Measurements from ENCODE around the gene TRPM8. TPM values are rescaled to one million over a fixed set of nuclear protein-coding genes. Genes with fewer than 3 reads are reported as not detected.
A peak's percentile ranks its signal among the peaks of the same experiment; 100 is the strongest.

Gene TRPM8
- total RNA-seq, 1 experiment from 2014 or later: 3.9 TPM

DNA sequence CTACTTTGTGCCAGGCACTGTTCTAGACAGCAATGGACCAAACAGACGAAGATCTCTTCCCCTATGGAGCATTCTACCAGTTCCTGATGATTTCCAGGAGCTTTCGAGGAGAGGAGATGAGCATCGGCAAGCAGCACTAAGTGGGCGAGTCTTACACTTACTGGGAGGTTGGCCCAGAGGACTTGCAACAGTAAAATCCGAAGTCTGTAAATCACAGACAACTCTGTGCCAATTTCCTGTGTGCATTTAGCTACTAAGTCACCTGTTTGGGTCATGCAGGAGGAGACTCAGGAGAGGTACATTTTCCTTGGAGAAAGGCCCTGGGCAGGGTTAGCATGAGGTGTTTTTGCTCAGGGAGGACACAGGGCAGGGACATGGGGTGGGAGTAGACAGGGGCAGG is 58.9 kb downstream of the TRPM8 start:
- DNase-seq (ENCODE audit: low read depth, low spot score): no peak
- ChIA-PET POLR2A (interaction anchor here (0.6 kb wide), 1 partner anchor 115 kb away, joined by 3 read pairs; no protein-coding TSS in a partner anchor), CTCF (interaction anchor here (0.6 to 1.5 kb wide), 4 partner anchors 118 to 445 kb away, joined by 3 to 5 read pairs (median 4); no protein-coding TSS in a partner anchor)
- BruUV-seq (replicated peaks): no TSS peak
- Histone ChIP-seq H3K27ac (ENCODE audit: low read length) (peak overlapping the region; percentile 97), H3K9me3 (ENCODE audit: control insufficient read depth, insufficient read depth, low read depth, low read length) (peaks cover 11% of the 10 kb centered on the region; the same call in 1 of the 2 replicates), H3K27me3 (ENCODE audit: control insufficient read depth, insufficient read depth, low read length) (no peaks in the 10 kb centered on the region), H3K36me3 (ENCODE audit: control insufficient read depth, insufficient read depth, low read length) (no peaks in the 10 kb centered on the region), H3K4me1 (ENCODE audit: control insufficient read depth, insufficient read depth, low read length) (peaks cover 54% of the 10 kb centered on the region), H3K4me3 (ENCODE audit: low read depth in 2 of 2, low read length in 2 of 2) (no peak overlapping the region)
- ATAC-seq: no peak
- TF ChIP-seq POLR2AphosphoS5 (IDR thresholded peaks at IDR 0.05; ENCODE audit: low read depth, low read length): no peak
- TF ChIP-seq SIN3A (IDR thresholded peaks at IDR 0.05; ENCODE audit: borderline replicate concordance, insufficient read depth, low read depth, low read length): no peak
- TF ChIP-seq, protein P1, sequence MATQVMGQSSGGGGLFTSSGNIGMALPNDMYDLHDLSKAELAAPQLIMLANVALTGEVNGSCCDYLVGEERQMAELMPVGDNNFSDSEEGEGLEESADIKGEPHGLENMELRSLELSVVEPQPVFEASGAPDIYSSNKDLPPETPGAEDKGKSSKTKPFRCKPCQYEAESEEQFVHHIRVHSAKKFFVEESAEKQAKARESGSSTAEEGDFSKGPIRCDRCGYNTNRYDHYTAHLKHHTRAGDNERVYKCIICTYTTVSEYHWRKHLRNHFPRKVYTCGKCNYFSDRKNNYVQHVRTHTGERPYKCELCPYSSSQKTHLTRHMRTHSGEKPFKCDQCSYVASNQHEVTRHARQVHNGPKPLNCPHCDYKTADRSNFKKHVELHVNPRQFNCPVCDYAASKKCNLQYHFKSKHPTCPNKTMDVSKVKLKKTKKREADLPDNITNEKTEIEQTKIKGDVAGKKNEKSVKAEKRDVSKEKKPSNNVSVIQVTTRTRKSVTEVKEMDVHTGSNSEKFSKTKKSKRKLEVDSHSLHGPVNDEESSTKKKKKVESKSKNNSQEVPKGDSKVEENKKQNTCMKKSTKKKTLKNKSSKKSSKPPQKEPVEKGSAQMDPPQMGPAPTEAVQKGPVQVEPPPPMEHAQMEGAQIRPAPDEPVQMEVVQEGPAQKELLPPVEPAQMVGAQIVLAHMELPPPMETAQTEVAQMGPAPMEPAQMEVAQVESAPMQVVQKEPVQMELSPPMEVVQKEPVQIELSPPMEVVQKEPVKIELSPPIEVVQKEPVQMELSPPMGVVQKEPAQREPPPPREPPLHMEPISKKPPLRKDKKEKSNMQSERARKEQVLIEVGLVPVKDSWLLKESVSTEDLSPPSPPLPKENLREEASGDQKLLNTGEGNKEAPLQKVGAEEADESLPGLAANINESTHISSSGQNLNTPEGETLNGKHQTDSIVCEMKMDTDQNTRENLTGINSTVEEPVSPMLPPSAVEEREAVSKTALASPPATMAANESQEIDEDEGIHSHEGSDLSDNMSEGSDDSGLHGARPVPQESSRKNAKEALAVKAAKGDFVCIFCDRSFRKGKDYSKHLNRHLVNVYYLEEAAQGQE (IDR thresholded peaks at IDR 0.05; ENCODE audit: insufficient read depth in 1 of 2, low read depth in 2 of 2, low read length in 1 of 2): no peak
- no peak for TF ChIP-seq TCF7L2 (IDR thresholded peaks at IDR 0.05; ENCODE audit: low read depth, low read length)
- TF ChIP-seq, protein P2, sequence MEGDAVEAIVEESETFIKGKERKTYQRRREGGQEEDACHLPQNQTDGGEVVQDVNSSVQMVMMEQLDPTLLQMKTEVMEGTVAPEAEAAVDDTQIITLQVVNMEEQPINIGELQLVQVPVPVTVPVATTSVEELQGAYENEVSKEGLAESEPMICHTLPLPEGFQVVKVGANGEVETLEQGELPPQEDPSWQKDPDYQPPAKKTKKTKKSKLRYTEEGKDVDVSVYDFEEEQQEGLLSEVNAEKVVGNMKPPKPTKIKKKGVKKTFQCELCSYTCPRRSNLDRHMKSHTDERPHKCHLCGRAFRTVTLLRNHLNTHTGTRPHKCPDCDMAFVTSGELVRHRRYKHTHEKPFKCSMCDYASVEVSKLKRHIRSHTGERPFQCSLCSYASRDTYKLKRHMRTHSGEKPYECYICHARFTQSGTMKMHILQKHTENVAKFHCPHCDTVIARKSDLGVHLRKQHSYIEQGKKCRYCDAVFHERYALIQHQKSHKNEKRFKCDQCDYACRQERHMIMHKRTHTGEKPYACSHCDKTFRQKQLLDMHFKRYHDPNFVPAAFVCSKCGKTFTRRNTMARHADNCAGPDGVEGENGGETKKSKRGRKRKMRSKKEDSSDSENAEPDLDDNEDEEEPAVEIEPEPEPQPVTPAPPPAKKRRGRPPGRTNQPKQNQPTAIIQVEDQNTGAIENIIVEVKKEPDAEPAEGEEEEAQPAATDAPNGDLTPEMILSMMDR (IDR thresholded peaks at IDR 0.05): no peak
- intact Hi-C loops (cut with micrococcal nuclease; ENCODE audit: unreplicated experiment) (loop anchor here (2.0 to 10.0 kb wide), 7 partner anchors 161 to 1139 kb away; no protein-coding TSS in a partner anchor), in situ Hi-C loops (cut with HindIII; ENCODE audit: low pct_unique_long_range_greater_than_20kb, low sequenced_read_pairs) (no loop called here)

DNA sequence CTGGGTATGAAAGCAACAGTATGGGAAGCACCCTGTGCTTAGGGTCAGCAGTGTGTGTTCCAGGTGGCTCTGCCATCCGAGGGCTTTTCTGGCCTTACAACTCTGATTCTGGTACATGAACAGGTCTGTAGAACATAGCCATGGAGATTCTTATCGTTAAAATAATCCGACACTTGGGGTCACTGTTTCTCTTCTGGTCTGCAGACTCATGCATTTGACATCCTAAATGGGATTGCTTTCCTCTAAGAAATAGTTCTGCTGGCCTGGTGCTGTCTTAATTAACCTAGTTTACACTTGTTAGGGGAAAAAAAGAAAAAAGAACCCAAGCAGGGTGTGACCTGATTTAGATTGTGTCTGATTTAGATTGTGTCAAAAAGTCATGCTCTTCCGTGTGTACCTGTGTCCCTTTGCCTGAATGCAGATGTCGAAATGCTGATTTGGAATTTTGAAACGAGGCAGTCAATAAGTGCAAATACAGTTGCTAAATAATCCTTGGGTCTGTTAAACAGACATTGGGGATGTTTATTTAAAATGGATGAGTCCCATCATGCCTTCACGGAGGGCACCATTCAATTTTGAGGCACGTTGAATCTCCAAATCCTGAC is 59.6 kb downstream of the TRPM8 start:
- no TSS peak for BruUV-seq (replicated peaks)
- Histone ChIP-seq H3K4me1 (ENCODE audit: control insufficient read depth, insufficient read depth, low read length) (peaks cover 54% of the 10 kb centered on the region), H3K4me3 (ENCODE audit: low read depth in 2 of 2, low read length in 2 of 2) (no peak overlapping the region), H3K36me3 (ENCODE audit: control insufficient read depth, insufficient read depth, low read length) (no peaks in the 10 kb centered on the region), H3K27ac (ENCODE audit: low read length) (peak overlapping the region; percentile 97), H3K27me3 (ENCODE audit: control insufficient read depth, insufficient read depth, low read length) (no peaks in the 10 kb centered on the region), H3K9me3 (ENCODE audit: control insufficient read depth, insufficient read depth, low read depth, low read length) (peaks cover 8% of the 10 kb centered on the region; the same call in 1 of the 2 replicates)
- no peak for TF ChIP-seq POLR2AphosphoS5 (IDR thresholded peaks at IDR 0.05; ENCODE audit: low read depth, low read length)
- TF ChIP-seq, protein P2 (IDR thresholded peaks at IDR 0.05): peak; percentile 79
- ATAC-seq: peak; percentile 74
- in situ Hi-C loops (cut with HindIII; ENCODE audit: low pct_unique_long_range_greater_than_20kb, low sequenced_read_pairs) (no loop called here), intact Hi-C loops (cut with micrococcal nuclease; ENCODE audit: unreplicated experiment) (loop anchor here (2.0 to 10.0 kb wide), 7 partner anchors 161 to 1138 kb away; no protein-coding TSS in a partner anchor)
- ChIA-PET CTCF (interaction anchor here (0.8 kb wide), 1 partner anchor 580 kb away, joined by 3 read pairs; no protein-coding TSS in a partner anchor), POLR2A (interaction anchor here (0.6 kb wide), 1 partner anchor 506 kb away, joined by 9 read pairs; no protein-coding TSS in a partner anchor)
- peak; percentile 93 for DNase-seq (ENCODE audit: low read depth, low spot score)

Data from Panc1 (cell line).